Upper lobe of left lung (tissue), 4 donors: ENCODE data around the gene TADA2A.

ENCODE experiments used
- CTCF ChIP-seq, 6 experiments: fragments of 450-650 bp in 4 of 6; fragments of 200-600 bp in 2 of 6; sonication (generic) in 2 of 6; IDR thresholded peaks; one replicate each; pipeline ENCODE4 v1.5.1; 2016 to 2019; ENCODE audit warnings: antibody characterized with exemption in 6 of 6
- EP300 ChIP-seq, 4 donors: sonication (generic); formaldehyde crosslinking; IDR thresholded peaks; one replicate each; pipeline ENCODE4 v1.5.1; 2017; ENCODE audit warnings: antibody characterized with exemption in 4 of 4, control low read depth in 2 of 4

DNA sequence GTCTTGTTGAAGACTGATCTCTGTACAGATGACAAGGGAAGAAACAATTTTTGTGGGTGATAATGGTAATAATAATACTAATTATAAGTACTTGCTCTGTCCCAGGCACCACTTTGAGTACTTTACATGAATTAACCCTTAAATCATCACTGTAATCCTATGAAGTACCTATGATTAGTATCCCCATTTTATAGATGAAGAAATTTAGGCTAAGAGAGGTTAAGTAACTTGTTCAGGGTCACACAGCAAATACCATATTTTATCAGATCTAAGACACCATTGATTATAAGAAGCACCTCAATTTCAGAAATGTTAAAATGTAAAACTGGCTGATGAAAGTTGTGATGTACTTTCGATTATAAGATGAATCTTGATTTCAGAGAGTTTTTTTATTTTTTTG, 18.6 kb downstream of the TADA2A start:
- TF ChIP-seq CTCF (IDR thresholded peaks at IDR 0.05) (no peak), EP300 (IDR thresholded peaks at IDR 0.05) (no peak)
